Mesenchymal stem cell (in vitro differentiated cells and primary cell): Measurements from ENCODE around the gene HLA-A.

ENCODE experiments used
- DNase-seq: peaks from one replicate; pipeline ENCODE4 v3.0.0-alpha.2; 2013
- H2AFZ ChIP-seq: one replicate; pipeline ENCODE4 v1.6.1; 2013; ENCODE audit warnings: low read depth, mild to moderate bottlenecking, control low read depth, inconsistent platforms, low read length, moderate library complexity
- H2AK5ac ChIP-seq: 2 replicates; pipeline ENCODE4 v1.6.1; 2013; ENCODE audit warnings: low read length, moderate library complexity, mild to moderate bottlenecking, inconsistent platforms; ENCODE audit not compliant: severe bottlenecking
- H2BK120ac ChIP-seq: one replicate; pipeline ENCODE4 v1.6.1; 2013; ENCODE audit warnings: low read depth, mild to moderate bottlenecking, inconsistent platforms, low read length, moderate library complexity
- H2BK12ac ChIP-seq, 2 experiments: one replicate each; pipeline ENCODE4 v1.6.1; 2013; ENCODE audit warnings: inconsistent platforms in 2 of 2, low read length in 2 of 2, mild to moderate bottlenecking in 2 of 2, moderate library complexity in 2 of 2, control low read depth in 1 of 2
- H2BK15ac ChIP-seq: one replicate; pipeline ENCODE4 v1.6.1; 2013; ENCODE audit warnings: mild to moderate bottlenecking, low read depth, inconsistent platforms; ENCODE audit not compliant: poor library complexity, severe bottlenecking
- H2BK5ac ChIP-seq: 2 replicates; pipeline ENCODE4 v1.6.1; 2013; ENCODE audit warnings: low read depth, mild to moderate bottlenecking, low read length, control low read depth, inconsistent platforms; ENCODE audit not compliant: poor library complexity, severe bottlenecking
- H3K14ac ChIP-seq, 2 experiments: one replicate each; pipeline ENCODE4 v1.6.1; 2013; ENCODE audit warnings: inconsistent platforms in 2 of 2, low read length in 2 of 2, control low read depth in 1 of 2, mild to moderate bottlenecking in 1 of 2, moderate library complexity in 1 of 2
- H3K18ac ChIP-seq, 2 experiments: one replicate each; pipeline ENCODE4 v1.6.1; 2013; ENCODE audit warnings: inconsistent platforms in 2 of 2, low read length in 2 of 2, control low read depth in 1 of 2, low read depth in 1 of 2, mild to moderate bottlenecking in 1 of 2
- H3K23ac ChIP-seq, 2 experiments: one replicate each; pipeline ENCODE4 v1.6.1; 2013; ENCODE audit warnings: inconsistent platforms in 2 of 2, low read length in 2 of 2, mild to moderate bottlenecking in 2 of 2, moderate library complexity in 2 of 2, control low read depth in 1 of 2
- H3K27ac ChIP-seq: 2 replicates; pipeline ENCODE4 v1.5.1; 2013; ENCODE audit warnings: mild to moderate bottlenecking, moderate library complexity, low read length, control low read depth, inconsistent platforms; ENCODE audit not compliant: poor library complexity, severe bottlenecking
- H3K27me3 ChIP-seq, 2 experiments: 2 replicates each; pipeline versions ENCODE4 v1.6.1 to v1.7.0; 2013; ENCODE audit warnings: low read length in 2 of 2, mild to moderate bottlenecking in 2 of 2, moderate library complexity in 2 of 2, control low read depth in 1 of 2, inconsistent platforms in 1 of 2; ENCODE audit not compliant: control insufficient read depth in 1 of 2, insufficient read depth in 1 of 2
- H3K36me3 ChIP-seq, 2 experiments: 2 replicates each; pipeline versions ENCODE4 v1.6.1 to v1.7.0; 2013; ENCODE audit warnings: low read length in 2 of 2, control low read depth in 1 of 2, inconsistent platforms in 1 of 2, low read depth in 1 of 2, mild to moderate bottlenecking in 1 of 2; ENCODE audit not compliant: insufficient read depth in 2 of 2, control insufficient read depth in 1 of 2
- H3K4ac ChIP-seq, 2 experiments: one replicate each; pipeline ENCODE4 v1.6.1; 2013; ENCODE audit warnings: inconsistent platforms in 2 of 2, low read length in 2 of 2, mild to moderate bottlenecking in 2 of 2, moderate library complexity in 2 of 2, control low read depth in 1 of 2, low read depth in 1 of 2
- H3K4me1 ChIP-seq: 2 replicates; pipeline ENCODE4 v1.6.1; 2013; ENCODE audit warnings: low read depth, low read length, control low read depth; ENCODE audit not compliant: control insufficient read depth, insufficient read depth
- H3K4me2 ChIP-seq: 2 replicates; pipeline ENCODE4 v1.6.1; 2013; ENCODE audit warnings: low read length, mild to moderate bottlenecking, inconsistent platforms; ENCODE audit not compliant: poor library complexity, severe bottlenecking
- H3K4me3 ChIP-seq, 2 experiments: 2 replicates each; pipeline versions ENCODE4 v1.5.1 to v1.7.0; 2013; ENCODE audit warnings: low read length in 2 of 2, mild to moderate bottlenecking in 2 of 2, control low read depth in 1 of 2, low read depth in 1 of 2; ENCODE audit not compliant: insufficient read depth in 1 of 2
- H3K79me1 ChIP-seq: replicated peaks from 2 replicates; pipeline ENCODE4 v1.6.1; 2013; ENCODE audit warnings: mild to moderate bottlenecking, control low read depth, low read length, inconsistent platforms; ENCODE audit not compliant: poor library complexity, severe bottlenecking
- H3K9ac ChIP-seq: 2 replicates; pipeline ENCODE4 v1.7.0; 2013; ENCODE audit warnings: mild to moderate bottlenecking, low read length, moderate library complexity
- H3K9me3 ChIP-seq: 2 replicates; pipeline ENCODE4 v1.7.0; 2013; ENCODE audit warnings: mild to moderate bottlenecking, low read length; ENCODE audit not compliant: control insufficient read depth
- H4K8ac ChIP-seq: one replicate; pipeline ENCODE4 v1.6.1; 2013; ENCODE audit warnings: inconsistent platforms, mild to moderate bottlenecking, low read length, moderate library complexity
- H4K91ac ChIP-seq: one replicate; pipeline ENCODE4 v1.6.1; 2013; ENCODE audit warnings: mild to moderate bottlenecking, low read length, inconsistent platforms
- WGBS: methylation state at CpG from one replicate; pipeline ENCODE4 v1.1.7; 2013; ENCODE audit warnings: mixed read lengths; 5-methylcytosine and 5-hydroxymethylcytosine counted together

HLA-A gene

DNA sequence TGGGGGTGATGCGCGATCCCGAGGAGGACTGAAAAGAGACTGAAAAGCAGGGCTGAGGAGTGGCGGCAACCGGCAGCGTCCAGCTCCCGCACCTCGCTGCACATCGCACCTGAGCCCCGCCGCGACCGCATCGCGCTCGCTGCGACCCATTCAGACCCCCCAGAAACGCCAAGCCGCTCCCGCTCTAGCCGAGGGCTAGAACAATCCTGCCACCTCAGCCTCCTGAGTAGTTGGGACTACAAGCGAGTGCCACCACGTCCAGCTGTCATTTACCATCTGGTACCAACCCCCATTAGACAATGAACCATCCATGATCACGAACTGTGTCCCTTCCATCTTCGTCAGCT, 33.2 kb downstream of the HLA-A start:
- Histone ChIP-seq H3K18ac (no peak overlapping the region), H2BK5ac (no peak overlapping the region), H3K4ac (no peak overlapping the region), H4K91ac (no peak overlapping the region), H2BK15ac (no peak overlapping the region), H2AFZ (no peak overlapping the region), H3K4me1 (peaks cover 16% of the 10 kb centered on the region), H3K4me3 (peak overlapping the region; percentile 5 to 78), H3K14ac (no peak overlapping the region), H3K23ac (no peak overlapping the region), H3K36me3 (peaks cover 0 to 4% of the 10 kb centered on the region in 2 experiments), H2AK5ac (no peak overlapping the region), H3K79me1 (peaks cover 5% of the 10 kb centered on the region), H3K9ac (peak overlapping the region; percentile 92), H2BK120ac (no peak overlapping the region), H2BK12ac (no peak overlapping the region), H3K27me3 (peaks cover 24 to 34% of the 10 kb centered on the region in 2 experiments), H3K9me3 (no peaks in the 10 kb centered on the region), H3K4me2 (peak overlapping the region; percentile 30), H3K27ac (no peak overlapping the region), H4K8ac (no peak overlapping the region)
- no peak for DNase-seq
- 7% methylated on average over 25 of the region's 25 CpGs for WGBS

DNA sequence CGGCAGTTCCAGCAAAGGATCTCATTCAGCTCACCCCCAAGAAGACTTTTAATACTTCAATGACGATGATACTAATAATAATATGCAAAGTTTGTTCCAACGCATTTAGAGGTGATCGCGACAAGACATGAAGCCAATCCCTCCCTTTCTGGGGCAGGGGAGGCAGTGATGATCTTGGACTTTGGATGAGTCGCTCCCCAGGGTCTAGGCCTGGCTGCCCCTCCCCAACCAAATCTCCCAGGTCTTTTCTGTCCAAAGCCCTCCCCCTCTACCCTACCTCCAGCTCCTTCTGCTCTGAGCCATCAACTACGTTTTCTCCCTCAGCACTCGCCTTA, 33.9 kb downstream of the HLA-A start:
- no peak overlapping the region for H2BK5ac ChIP-seq
- H3K36me3 ChIP-seq = no peaks in the 10 kb centered on the region
- peak overlapping the region; percentile 7 for H3K27ac ChIP-seq
- H2AK5ac ChIP-seq = no peak overlapping the region
- H4K8ac ChIP-seq = no peak overlapping the region
- WGBS = 44% methylated on average over 6 of the region's 8 CpGs
- no peak overlapping the region for H3K18ac ChIP-seq
- H3K9me3 ChIP-seq = no peaks in the 10 kb centered on the region
- peaks cover 16% of the 10 kb centered on the region for H3K4me1 ChIP-seq
- no peak overlapping the region for H3K14ac ChIP-seq
- H2AFZ ChIP-seq = no peak overlapping the region
- no peak overlapping the region for H3K4ac ChIP-seq
- H4K91ac ChIP-seq = no peak overlapping the region
- H3K23ac ChIP-seq = no peak overlapping the region
- H3K9ac ChIP-seq = peak overlapping the region; percentile 92
- H2BK120ac ChIP-seq = no peak overlapping the region
- no peak overlapping the region for H2BK15ac ChIP-seq
- peaks cover 5% of the 10 kb centered on the region for H3K79me1 ChIP-seq
- no peak overlapping the region for H2BK12ac ChIP-seq
- H3K4me2 ChIP-seq = peak overlapping the region; percentile 85
- H3K4me3 ChIP-seq = peak overlapping the region; percentile 36 to 78
- H3K27me3 ChIP-seq = peaks cover 24 to 39% of the 10 kb centered on the region in 2 experiments
- DNase-seq = no peak

DNA sequence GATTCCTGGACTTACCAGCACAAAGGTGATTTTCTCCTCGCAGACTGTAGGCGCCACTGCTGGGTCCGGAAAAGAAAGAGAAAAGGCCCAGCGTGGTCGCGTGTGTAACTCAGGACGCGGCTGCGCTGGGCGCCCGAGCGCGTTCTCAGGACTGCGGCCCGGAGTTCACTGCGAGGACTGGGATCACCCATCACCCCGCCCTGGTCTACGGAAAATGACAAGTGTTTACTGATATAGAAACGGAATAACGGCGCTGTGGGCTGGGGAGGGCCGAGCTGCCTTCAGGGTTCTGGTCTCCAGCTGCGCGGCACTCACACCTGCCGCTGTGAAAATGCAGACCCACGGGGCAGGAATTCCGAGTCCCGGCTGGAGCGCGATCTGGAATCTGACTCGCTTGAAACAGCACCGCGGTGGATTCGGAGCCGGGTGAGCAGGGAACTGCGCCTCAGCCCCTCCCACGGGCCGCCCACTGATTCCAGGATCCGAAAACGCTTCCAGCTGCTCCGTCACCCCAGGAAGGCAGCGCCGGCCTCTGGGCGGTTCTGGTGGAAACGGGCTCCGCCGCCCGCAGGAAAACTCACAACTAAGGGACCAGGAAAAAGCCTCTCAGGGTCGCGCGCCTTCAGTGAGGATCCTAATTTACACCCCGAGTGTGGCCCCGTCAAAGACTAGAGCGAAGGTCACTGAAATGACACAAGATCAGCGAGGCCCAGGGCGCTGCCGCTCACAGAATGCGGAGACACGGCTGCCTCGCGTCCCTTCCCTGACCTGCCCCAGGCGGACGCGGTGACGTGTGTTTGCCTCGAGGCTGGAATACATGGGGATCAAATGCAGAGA, 34.5 kb downstream of the HLA-A start:
- no peak overlapping the region for H4K8ac ChIP-seq
- H3K36me3 ChIP-seq = no peaks in the 10 kb centered on the region
- peak overlapping the region; percentile 51 to 78 for H3K4me3 ChIP-seq
- H2BK120ac ChIP-seq = no peak overlapping the region
- H3K27me3 ChIP-seq = peaks cover 27 to 39% of the 10 kb centered on the region in 2 experiments
- H2BK12ac ChIP-seq = no peak overlapping the region
- no peaks in the 10 kb centered on the region for H3K9me3 ChIP-seq
- H3K4me2 ChIP-seq = peak overlapping the region; percentile 96
- no peak overlapping the region for H3K14ac ChIP-seq
- H2BK5ac ChIP-seq = no peak overlapping the region
- peak overlapping the region in 1 of 2 experiments; percentile 1 for H3K18ac ChIP-seq
- H2AFZ ChIP-seq = peak overlapping the region; percentile 64
- peaks cover 5% of the 10 kb centered on the region for H3K79me1 ChIP-seq
- peak; percentile 81 for DNase-seq
- peak overlapping the region; percentile 92 for H3K9ac ChIP-seq
- WGBS = under 1% methylated on average over 66 of the region's 66 CpGs
- H2BK15ac ChIP-seq = no peak overlapping the region
- H3K23ac ChIP-seq = peak overlapping the region in 1 of 2 experiments; percentile 0
- no peak overlapping the region for H4K91ac ChIP-seq
- H2AK5ac ChIP-seq = no peak overlapping the region
- H3K4me1 ChIP-seq = peaks cover 16% of the 10 kb centered on the region
- peak overlapping the region; percentile 24 for H3K27ac ChIP-seq
- no peak overlapping the region for H3K4ac ChIP-seq

DNA sequence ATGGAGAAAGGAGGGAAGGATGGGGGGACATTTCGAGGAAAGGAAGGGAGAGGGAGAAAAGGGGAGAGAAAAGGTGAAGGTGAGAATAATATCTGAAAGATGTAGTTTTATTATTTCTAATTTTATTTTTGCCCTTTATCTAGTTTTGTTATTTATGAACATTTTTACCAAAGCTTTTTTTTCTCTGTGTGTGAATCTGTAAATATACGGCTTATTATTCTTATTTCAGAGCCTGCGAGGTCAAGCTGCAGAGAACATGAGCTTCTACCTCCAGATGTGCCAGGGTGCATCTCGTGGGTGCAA, 35.0 kb downstream of the HLA-A start:
- no CpG with 5 or more reads among the region's 4 CpGs for WGBS
- H2BK120ac ChIP-seq = no peak overlapping the region
- no peak overlapping the region for H2BK15ac ChIP-seq
- no peak overlapping the region for H2BK5ac ChIP-seq
- no peak for DNase-seq
- H3K36me3 ChIP-seq = no peaks in the 10 kb centered on the region
- no peak overlapping the region for H2AFZ ChIP-seq
- H4K8ac ChIP-seq = no peak overlapping the region
- H3K79me1 ChIP-seq = peaks cover 5% of the 10 kb centered on the region
- H3K4me2 ChIP-seq = peak overlapping the region; percentile 96
- H3K14ac ChIP-seq = no peak overlapping the region
- no peak overlapping the region for H4K91ac ChIP-seq
- no peak overlapping the region for H3K18ac ChIP-seq
- peaks cover 28 to 34% of the 10 kb centered on the region in 2 experiments for H3K27me3 ChIP-seq
- no peak overlapping the region for H3K4ac ChIP-seq
- no peak overlapping the region for H3K27ac ChIP-seq
- H3K4me3 ChIP-seq = peak overlapping the region in 1 of 2 experiments; percentile 78
- no peak overlapping the region for H2AK5ac ChIP-seq
- H3K9ac ChIP-seq = peak overlapping the region; percentile 92
- H3K23ac ChIP-seq = no peak overlapping the region
- H3K4me1 ChIP-seq = peaks cover 13% of the 10 kb centered on the region
- no peak overlapping the region for H2BK12ac ChIP-seq
- H3K9me3 ChIP-seq = no peaks in the 10 kb centered on the region
